GM21423 (cell line): Measurements from ENCODE around the gene CLIC6.
"Not testable (repeated sequence)": the region's sequence is repeated elsewhere in the genome, so short reads cannot be mapped to it uniquely, and the experiment has no call there.

Experiments
- ATAC-seq: cut with Tn5 transposase; IDR thresholded peaks from one replicate; pipeline ENCODE4 v1.9.1; 2021; ENCODE audit warnings: mild to moderate bottlenecking, moderate library complexity; ENCODE audit not compliant: unreplicated experiment

CLIC6 gene

DNA sequence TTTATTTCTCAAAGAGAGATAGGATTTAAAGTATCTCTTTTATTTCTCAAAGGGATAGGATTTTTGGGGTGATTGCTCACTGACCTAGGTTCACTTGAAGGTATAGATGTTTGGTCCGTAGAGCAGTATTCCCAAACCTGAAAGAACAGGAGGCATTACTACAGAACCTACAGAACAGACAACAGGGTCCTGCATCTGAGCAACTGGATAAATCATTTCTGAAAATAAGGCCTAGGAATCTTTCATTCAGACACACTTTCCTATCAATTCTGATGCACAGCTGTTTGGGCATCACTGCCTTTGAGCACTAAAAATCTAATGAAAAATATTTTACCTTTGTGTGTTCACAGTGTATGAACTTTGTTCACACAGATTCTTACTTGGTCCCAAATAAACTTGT lies 17.2 kb upstream of the CLIC6 start:
- no peak for ATAC-seq

DNA sequence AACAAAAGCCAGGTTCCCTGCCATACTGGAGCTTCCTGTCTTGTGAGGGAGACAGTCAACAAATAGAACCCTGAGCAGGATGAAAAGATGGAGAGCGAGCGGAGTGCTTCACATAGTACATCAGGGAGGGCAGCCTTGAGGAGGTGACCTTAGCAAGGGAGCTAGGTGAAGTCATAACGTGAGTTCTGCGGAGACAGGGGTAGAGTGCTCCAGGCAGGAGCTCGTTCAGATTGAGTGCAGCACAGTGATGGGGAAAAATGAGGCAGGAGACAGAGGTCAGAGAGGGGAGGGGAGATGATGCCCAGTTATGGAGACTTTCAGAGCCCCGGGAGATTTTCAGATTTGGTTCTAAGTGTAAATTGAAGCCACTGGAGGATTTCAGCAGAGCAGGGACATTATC lies 15.3 kb upstream of the CLIC6 start:
- no peak for ATAC-seq

DNA sequence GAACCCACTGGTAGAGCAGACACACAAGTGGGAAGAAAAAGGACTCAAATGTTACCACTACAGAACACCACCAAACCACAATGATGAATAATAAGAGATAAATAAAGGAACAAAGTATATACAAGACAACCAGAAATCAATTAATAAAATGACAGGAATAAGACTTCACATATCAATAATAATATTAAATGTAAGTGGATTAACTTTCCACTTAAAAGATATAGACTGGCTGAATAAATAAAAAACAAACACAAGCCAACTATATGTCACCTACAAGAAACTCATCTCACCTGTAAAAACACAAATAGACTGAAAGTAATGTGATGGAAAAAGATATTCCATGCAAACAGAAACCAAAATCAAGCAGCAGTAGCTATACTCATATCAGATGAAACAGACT lies 6.9 kb upstream of the CLIC6 start:
- ATAC-seq, result no peak

DNA sequence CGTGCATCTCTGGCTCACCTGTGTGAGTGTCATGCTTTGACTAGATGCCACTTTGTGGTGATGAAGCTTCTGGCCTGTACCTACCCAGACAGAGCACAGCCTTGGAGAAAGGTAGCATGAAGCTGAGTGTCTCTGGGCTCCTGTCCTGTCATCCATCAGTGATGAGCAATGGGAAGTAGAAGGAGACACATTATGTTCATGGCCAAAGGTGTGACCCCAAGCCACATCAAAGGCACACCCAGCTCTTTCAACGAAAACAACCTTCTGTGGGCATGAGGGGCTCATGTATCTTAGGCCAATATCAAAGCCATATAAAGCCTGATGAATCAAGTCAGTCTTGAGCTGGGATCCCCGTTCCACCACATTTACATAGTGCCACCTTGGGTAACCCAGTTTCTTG lies 1.0 kb upstream of the CLIC6 start:
- no peak for ATAC-seq

DNA sequence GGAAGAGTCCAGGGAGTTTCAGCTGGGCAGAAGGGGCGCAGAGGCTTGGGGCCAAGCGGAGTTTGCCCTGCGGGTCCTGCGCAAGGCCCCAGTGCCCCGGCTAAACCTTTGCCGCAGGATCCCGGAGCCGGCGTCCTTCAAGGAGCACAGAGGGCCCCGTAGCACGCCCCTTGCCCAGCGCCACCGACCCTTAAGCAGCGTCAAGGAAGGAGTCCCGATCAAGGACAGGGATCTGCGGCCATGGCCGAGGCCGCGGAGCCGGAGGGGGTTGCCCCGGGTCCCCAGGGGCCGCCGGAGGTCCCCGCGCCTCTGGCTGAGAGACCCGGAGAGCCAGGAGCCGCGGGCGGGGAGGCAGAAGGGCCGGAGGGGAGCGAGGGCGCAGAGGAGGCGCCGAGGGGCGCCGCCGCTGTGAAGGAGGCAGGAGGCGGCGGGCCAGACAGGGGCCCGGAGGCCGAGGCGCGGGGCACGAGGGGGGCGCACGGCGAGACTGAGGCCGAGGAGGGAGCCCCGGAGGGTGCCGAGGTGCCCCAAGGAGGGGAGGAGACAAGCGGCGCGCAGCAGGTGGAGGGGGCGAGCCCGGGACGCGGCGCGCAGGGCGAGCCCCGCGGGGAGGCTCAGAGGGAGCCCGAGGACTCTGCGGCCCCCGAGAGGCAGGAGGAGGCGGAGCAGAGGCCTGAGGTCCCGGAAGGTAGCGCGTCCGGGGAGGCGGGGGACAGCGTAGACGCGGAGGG lies 520 bp downstream of the CLIC6 start:
- peak; percentile 54 for ATAC-seq

DNA sequence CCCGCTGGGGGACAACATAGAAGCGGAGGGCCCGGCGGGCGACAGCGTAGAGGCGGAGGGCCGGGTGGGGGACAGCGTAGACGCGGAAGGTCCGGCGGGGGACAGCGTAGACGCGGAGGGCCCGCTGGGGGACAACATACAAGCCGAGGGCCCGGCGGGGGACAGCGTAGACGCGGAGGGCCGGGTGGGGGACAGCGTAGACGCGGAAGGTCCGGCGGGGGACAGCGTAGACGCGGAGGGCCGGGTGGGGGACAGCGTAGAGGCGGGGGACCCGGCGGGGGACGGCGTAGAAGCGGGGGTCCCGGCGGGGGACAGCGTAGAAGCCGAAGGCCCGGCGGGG lies 1.1 kb downstream of the CLIC6 start:
- ATAC-seq, result not testable (repeated sequence)

DNA sequence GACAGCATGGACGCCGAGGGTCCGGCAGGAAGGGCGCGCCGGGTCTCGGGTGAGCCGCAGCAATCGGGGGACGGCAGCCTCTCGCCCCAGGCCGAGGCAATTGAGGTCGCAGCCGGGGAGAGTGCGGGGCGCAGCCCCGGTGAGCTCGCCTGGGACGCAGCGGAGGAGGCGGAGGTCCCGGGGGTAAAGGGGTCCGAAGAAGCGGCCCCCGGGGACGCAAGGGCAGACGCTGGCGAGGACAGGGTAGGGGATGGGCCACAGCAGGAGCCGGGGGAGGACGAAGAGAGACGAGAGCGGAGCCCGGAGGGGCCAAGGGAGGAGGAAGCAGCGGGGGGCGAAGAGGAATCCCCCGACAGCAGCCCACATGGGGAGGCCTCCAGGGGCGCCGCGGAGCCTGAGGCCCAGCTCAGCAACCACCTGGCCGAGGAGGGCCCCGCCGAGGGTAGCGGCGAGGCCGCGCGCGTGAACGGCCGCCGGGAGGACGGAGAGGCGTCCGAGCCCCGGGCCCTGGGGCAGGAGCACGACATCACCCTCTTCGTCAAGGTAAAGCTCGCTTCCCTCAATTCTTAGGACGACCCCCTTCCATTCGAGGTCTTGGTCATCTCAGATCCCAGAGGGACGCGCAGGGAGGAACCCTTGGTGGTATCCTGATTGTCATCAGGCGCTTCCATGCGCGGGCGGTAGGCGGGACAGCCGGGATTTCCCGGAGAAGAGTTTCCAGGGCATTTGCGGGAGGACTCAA lies 1.6 kb downstream of the CLIC6 start:
- ATAC-seq, result no peak

DNA sequence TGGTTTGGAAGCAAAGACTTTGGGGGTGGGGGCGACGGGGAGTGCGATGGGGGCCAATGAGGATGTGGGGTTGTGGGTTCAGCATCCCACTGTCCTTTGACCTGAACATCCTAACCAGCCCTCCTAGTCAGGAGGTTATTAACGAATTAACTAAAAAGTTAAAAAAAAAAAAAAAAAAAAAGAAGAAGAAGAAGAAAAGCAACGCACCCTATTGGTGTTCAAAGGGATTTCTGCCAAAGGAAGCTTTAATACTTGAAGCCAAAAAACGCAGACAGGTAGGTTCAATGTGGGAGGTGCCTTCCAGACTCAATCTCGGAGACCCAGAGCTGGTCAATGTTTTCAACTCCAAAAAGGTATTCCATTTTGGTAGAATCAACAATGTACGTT lies 2.2 kb downstream of the CLIC6 start:
- ATAC-seq, result no peak

DNA sequence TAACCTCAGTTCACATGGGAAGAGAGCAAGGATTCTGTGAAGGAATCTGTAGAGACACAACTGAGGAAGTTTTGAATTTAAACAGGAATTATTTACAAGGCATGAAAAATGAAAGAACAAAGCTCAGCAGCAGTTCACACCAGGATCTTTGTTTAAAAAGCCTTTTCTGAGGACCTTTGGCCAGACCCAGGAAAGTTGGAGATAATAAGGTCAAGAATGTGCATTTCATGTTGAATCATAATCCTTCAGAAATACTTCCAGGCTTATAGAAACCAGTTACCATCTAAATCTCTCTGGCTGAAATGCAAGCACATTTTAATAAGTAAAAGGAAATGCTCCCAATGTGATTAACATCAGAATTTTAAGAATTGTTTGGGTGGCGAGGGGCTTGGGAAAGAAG lies 2.7 kb downstream of the CLIC6 start:
- no peak for ATAC-seq

DNA sequence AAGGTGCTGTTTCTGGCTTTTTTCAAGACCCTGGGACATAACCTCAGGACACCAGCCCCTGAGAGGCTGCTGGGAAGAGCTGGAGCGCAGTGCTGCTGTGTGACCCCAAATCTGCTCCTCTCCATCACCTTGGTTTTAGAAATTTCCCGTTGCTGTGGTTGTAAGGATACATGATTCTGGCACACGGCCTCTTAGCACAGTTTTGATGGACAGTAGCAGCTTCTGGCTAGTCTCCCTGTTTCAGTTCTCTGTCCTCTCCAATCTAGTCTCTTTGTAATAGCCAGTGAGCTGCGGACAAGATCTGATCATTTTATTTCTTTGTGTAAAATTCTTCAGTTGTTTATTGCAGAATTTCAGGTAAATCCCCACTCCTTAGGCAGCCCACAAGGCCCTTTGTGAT lies 3.1 kb downstream of the CLIC6 start:
- ATAC-seq, result no peak

DNA sequence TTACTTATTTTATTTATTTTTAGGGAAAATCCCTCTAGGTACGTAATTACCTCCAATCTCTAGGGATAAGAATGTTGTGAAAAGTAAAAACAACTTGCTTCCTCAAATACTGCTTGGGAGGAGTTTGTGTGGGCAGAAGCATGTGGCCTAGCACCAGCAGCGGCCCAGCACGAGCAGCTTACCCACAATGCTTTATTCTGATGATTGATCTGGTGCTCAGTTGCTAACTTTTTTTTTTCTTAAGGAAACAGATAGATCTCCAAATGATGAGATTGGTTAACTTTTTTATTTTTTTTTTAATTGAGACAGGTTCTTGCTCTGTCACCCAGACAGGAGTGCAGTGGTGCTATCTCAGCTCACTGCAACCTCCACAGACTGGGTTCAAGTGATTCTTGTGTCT lies 4.2 kb downstream of the CLIC6 start:
- ATAC-seq, result no peak

DNA sequence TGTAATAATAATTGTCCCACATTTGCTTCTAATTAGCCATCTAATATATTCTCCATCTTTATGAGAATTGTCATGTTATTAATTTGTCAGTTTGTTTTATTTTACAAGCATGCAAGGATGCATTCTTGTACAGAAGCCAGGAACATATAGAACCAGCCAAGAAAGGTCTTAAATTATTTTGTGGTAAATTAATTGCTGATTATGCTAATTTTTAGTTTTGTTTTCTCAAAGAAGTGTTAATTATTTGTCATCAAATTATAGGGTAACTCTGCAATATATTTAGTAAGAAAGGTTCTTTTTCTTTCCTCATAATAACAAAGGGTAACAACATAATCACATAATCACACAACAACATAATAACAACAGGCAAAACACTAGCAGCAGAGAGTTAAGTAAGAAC lies 5.7 kb downstream of the CLIC6 start:
- ATAC-seq, result no peak

DNA sequence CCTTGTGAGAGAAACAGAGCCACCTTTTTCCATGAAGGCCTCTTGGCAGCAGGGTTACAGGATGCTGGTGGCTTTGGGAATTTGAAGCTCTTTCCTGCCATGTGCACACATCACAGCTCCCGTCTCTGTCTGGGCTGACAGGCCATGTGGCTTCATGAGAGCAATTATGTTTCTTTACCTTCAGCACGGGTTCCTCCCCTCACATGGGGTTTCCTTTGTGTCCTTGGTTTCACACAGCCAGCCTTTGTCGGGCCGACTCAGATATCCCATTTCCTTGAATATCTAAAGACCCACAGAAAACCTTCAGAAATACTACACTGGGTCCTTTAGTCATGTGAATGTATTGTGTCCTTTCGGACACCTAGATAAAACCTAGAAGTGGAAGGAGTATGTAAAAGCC lies 7.1 kb downstream of the CLIC6 start:
- no peak for ATAC-seq

DNA sequence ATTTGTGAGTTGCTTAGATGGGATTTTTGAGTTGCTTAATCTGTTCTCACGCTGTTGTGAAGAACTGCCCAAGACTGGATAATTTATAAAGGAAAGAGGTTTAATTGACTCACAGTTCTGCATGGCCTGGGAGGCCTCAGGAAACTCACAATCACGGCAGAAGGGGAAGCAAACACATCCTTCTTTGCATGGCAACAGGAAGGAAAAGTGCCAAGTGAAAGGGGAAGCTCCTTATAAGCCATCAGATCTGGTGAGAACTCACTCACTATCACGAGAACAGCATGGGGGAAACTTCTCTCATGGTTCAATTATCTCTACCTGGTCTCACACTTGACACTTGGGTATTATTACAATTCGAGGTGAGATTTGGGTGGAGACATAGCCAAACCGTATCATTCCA lies 10.3 kb downstream of the CLIC6 start:
- no peak for ATAC-seq

DNA sequence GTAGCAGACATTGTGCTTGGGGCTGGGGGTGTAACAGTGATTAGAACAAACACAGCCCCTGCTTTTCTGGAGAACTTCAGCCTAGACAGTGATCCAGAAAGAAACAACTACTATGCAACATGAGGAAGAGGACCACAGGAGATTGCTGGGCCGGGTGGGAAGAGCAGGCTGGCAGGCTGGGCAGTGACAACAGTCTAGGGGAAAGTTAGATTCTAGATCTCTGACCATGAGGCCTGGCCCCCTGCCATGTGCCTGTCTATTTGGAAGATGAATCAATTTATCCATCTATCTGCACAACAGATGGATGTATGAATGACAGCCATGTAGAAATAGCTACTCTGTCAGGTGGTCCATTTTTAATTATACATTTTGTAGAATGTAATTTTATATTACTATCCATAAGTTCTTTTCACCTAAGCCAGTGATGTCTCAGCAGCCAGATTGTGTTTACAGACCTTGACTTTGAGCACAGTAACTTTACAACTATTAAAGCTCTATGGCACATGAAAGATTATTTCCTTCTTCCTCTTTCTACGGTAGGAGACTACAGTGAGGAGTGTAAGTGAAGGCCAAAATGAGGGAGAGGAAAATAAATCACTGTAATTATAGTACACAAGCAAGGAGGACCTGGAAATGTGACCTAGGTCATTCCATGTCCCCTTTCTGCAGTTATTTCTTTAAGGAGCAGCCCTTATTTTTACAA lies 15.5 kb downstream of the CLIC6 start:
- no peak for ATAC-seq

DNA sequence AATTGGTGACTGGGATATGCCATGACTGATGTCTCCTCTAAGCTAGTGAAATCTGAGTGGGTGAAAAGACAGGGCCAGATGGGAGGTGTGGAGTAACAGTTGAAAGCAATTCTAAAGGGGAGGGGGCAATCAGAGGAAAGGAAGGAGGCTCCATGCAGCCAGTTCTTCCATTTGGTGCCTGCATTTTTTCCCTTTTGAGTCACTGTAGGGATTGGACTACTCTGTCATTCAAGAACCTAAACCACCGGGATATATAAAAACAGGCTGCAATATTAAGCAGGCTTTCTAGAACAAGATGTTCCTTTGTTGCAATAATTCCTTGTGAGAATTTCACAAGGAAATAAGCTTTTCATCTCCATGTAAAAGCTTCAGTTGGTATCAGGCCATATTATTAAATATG lies 18.3 kb downstream of the CLIC6 start:
- ATAC-seq, result no peak

DNA sequence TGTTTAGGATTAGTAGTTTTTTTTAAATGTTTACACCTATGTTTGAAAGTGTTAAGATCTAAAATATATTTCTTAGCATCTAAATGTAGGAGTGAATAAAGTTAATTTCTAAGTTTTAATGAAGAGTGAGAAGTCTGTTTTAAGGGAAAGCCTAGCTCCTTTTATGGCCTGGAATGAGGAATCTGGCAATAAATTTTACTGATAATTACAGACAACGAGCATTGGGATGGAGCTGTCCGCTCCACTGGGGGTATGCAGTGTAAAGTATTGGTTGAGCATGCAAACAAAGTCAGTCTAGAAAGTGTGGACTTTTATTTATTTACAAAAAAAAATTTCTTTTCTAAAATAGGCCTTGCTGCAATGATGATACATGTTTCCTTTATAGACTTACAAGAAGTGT lies 19.0 kb downstream of the CLIC6 start:
- no peak for ATAC-seq

DNA sequence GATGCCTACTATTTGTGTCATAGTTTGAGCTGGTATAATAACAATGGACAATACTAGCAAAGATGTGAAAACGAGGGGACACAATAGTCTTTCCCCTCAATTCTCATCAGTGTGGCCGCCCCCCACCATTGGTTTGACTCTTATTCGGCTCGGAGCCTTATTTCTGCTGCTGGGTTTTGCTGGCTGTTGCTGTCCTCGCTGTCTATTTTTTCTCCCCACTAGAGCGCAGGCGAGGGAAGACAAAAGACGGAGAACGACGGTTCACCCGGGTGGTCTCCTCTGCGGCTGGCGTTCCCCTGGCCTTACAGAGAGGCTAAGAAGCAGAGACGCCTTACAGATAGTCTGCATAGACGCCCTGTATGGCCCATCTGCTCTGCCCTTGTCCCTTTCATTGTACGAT lies 19.4 kb downstream of the CLIC6 start:
- no peak for ATAC-seq

DNA sequence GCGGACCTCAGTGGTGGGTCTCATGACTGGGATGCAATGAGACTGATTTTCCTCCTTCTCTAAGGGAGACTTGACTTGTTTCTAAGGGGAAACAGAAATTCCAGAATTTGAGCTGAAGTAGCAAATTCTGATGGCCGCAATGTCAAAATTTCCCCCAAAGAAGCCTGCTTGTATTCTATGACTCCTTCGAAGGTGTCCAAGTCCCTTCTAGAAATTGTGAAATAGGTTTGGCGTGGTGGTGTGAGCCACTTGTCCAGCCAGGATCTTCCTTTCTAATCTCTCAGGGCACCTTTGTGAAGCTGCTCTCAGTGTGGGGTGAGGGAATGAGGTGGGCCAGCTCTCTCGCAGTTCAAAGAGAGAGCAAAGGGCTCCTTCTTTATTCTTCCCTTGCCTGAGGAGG lies 19.9 kb downstream of the CLIC6 start:
- ATAC-seq, result no peak

DNA sequence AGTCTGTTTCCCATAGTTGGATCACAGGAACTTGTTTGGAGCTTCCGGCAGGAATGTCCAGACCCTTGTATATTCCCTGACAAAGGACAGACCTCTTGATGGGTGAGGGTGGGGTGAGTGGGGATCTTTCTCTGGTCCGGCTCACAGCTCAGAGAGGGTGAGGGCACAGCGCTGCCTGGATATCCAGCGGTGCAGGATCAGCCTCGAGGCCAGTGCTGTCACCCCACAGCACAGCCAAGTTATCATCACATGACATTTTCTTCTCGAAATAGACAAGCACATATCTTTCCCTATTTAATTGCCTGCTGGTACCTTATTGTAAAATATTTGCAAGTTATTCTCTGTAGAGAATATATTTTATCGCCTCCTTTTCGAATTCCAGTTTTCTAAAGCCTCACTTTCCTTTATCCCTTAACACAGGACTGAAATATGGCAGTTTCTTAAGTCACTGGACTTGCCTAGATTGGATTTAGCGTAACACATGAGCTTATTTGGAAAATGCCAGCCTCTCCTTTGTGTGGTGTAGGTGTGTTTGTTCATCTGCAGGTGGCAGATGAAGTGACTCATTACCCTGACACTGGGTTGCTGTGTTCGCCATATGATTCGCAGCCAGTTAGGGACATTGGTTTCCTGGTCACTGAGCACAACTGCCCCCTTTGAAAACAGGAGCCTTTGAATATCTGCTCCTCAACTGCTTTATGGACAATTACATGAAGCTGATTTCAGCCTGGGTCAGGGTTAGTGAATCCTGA lies 21.4 kb downstream of the CLIC6 start:
- no peak for ATAC-seq

DNA sequence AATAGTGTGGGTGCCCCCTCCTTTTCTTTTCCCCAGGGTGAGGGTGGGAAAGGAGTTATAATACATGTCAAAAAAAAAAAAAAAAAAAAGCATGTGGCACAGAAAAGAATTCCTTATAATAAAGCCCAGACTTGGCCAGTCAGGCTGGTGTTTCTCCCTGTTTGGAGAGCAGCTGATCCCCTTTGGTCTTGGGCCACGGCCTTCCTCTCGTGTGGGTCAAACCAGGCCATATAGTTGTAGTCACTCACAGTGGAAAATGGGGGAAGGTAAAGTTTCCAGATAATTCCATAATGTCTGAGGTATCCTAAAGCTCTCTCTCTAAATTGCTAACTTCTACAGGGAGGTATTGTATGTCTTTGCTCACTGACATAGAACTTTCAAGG lies 22.0 kb downstream of the CLIC6 start:
- no peak for ATAC-seq
